GM10266 (cell line): Measurements from ENCODE around the gene ELAVL1.

Source experiments
- DNase-seq: peaks from one replicate; pipeline ENCODE4 v3.0.0; 2012; ENCODE audit errors: extremely low spot score
- TF ChIP-seq, protein P1 (sequence below): IDR thresholded peaks from 2 replicates; pipeline ENCODE4 v1.5.1; 2012; ENCODE audit warnings: mild to moderate bottlenecking, low read depth; ENCODE audit not compliant: control insufficient read depth, insufficient read depth; ENCODE audit errors: missing control alignments

ELAVL1 gene

DNA sequence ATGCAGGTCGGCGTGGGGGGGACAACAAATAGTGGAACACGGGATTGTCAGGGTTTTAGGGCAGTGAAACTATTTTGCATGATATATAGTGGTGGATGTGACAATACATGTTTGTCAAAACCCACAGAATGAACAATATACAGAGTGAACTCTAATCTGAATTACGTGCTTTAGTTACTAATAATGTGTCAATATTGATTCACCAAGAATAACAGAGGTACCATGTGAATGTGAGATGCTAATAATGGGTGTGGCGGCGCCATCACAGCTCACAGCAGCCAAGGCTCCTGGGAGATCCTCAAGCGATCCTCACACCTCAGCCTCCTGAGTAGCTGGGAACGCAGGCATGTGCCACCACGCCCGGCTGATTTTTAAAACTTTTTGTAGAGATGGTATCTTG lies 12.9 kb downstream of the ELAVL1 start:
- TF ChIP-seq, protein P1, sequence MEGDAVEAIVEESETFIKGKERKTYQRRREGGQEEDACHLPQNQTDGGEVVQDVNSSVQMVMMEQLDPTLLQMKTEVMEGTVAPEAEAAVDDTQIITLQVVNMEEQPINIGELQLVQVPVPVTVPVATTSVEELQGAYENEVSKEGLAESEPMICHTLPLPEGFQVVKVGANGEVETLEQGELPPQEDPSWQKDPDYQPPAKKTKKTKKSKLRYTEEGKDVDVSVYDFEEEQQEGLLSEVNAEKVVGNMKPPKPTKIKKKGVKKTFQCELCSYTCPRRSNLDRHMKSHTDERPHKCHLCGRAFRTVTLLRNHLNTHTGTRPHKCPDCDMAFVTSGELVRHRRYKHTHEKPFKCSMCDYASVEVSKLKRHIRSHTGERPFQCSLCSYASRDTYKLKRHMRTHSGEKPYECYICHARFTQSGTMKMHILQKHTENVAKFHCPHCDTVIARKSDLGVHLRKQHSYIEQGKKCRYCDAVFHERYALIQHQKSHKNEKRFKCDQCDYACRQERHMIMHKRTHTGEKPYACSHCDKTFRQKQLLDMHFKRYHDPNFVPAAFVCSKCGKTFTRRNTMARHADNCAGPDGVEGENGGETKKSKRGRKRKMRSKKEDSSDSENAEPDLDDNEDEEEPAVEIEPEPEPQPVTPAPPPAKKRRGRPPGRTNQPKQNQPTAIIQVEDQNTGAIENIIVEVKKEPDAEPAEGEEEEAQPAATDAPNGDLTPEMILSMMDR: no peak
- DNase-seq: no peak

DNA sequence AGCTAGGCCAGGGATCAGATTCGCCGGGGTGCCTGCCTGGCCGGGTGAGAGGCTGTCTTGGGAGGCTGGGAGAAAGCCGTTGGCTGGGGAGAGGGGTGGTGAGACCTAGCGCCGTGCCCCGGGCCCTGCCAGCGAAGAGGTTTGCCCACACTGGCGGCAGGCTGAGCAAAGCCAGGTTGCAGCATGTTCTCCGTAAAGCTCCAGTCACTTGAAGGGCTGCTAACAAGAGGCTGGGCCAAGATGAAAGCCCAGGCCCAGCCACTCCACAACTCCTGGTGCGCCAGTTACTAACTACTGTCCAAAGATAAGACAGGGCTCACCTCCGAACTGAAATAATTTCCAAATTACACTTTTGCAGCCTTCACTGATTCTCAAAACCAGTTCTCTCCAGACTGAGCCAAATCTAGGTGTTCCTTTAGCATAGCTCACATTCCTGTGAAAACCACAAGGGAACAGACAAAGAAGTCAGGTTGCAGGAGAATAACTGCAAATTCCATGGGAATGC lies 16.3 kb downstream of the ELAVL1 start:
- no peak for DNase-seq

DNA sequence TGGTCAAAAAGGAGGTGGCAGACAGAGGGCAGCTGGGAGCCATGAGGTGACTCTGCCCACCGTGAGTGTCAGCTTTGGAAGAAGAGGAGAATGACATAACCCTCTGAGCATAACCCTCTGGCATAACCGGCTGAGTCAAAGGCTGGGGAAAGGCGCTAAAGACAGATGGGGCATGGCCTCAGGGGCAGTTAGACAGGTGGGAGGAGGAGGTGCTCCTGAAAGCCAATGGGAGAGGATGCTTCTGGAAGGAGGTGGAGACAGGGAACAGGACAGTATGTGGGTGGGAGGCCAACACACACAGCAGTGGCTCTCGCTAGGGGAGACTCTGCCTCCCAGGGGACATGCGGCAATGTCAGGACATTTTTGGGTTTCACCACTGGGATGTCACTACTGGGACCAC lies 17.1 kb downstream of the ELAVL1 start:
- TF ChIP-seq, protein P1: no peak
- DNase-seq: no peak

More for the DNA sequence above, 16.3 kb downstream of the ELAVL1 start:
- TF ChIP-seq, protein P1: no peak

DNA sequence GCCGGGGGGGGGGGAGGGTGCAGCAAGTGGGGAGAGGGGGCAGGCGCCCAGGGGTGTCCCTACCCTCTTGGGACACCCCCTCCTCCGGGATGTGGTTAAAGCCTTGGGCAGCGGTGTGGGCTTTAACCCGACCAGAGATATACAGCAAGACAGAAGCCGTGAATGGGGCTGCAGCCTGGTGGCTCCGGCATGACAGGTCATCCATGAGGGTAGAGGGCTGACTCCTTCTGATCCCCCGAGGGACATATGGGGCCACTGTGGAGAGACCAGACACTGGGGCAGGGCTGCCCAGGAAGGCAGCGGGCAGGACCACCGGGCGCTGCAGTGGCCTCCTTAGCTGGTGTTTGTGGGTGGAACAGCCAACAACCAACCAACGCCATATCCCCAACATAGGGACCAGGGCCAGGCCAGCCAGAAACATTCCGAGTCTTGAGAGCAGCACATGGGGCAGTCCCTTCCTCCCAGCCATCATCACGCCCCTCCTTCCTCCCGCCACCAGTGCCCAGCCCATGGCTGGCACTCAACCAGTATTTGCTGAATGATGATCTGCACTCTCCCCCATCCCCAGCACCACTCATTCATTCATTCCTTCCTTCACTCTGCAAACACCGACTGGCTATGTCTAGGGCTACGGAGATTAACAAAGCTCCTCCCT lies 18.2 kb downstream of the ELAVL1 start:
- DNase-seq: no peak
- TF ChIP-seq, protein P1: no peak

DNA sequence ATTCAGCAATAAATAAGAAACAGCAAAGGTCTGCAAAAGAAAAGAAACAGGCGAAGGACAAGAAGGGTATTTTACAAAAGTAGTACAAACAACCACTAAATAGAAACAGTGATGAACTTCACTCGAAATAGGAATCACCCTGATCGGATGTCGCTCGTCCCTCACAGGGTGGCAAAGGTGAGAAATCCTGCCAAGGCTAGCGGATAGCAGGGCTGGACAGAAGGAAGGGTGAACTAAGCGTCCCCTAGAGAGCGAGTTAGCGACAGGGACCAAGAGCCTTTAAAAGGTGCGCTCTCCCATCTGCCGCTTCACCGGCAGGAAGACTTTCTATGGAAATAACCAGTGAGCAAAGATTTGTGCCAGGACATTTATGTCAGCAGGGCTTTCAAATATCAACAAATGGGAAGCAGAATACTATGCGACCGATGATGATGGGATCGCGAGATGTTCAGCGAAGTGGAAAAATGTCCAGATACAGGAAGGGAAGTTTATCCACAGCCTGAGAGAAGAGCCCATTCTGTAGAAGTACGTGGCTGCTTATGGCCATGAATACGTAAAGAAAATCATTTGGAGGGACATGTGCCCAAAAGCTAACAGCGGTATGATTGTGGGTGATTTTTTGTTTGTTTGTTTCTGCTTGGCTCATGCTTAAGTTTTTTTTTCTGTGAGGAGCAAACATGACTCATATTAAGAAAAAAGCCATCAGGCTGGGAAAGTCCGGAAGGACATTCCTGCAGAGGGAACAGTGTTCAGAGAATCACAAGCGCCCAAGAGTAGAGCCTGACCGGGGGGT lies 18.9 kb downstream of the ELAVL1 start:
- DNase-seq: no peak

DNA sequence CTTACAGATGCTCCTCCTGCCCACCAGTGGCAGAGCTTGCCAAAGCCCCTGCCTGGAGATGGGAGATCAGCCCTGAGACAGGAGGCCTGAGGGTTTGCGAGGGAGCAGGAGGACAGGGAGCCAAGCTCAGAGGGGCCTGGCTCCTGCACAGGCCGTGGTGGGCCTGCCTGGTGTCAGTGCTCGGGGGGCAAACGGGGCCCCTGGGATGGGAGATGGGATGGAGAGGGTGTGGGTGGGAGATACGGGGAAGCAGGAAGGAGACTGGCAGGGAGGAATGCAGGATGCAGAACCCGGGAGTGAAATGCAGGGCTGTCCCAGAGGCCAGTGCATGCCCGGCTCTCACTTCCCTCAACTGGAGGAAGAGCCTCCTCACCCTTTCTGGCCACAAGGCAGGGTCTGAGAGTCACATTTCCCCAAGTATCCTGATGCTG lies 19.9 kb downstream of the ELAVL1 start:
- no peak for DNase-seq
- TF ChIP-seq, protein P1: no peak

More for the DNA sequence above, 18.9 kb downstream of the ELAVL1 start:
- TF ChIP-seq, protein P1: no peak

DNA sequence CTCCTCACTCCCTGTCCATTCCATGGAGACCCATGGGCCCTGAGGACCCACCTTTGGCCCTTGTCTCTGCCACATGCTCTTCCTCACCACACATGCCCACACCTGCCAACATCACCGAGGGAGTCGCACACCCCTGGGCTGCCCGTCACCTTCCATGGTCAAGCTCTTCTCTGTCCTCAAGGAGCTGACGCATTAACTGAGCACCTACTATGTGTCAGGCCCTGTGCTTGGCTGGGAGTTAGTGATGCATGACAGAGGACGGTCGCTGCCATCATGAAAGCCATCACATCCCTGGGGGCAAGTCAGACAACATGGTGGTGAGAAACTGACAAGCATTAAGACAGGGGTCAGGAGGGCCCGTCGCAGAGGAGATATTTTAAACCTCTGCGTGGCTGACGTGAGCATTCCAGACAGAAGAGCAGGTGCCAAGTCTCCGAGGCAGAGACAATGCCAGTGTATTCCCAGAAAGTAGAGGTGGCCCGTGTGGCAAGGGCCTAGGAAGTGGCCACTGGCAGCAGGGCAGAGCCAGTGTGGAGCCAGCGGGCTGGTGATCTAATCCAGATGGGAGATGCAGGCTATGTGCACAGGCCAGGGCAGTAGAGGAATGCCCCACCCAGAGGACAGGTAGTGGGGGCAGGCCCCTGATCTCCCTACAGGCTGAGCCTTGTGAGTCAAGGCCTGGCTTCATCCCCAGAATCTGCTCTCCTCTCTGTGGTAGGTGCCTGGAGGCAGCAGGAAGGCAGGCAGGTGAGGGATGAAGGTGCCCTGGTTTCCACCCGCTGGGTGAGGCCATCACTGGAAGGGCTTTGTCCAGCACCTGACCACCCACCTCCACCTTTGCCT lies 21.2 kb downstream of the ELAVL1 start:
- TF ChIP-seq, protein P1: no peak
- no peak for DNase-seq
